A204.1 (cell line): ENCODE results near the gene KLHL1.

Source experiments
- FAIRE-seq: peaks from 2 replicates; lab custom pipeline; 2012; peaks lifted over from hg19 to GRCh38; lab: Jason Lieb, UNC

The KLHL1 gene

DNA sequence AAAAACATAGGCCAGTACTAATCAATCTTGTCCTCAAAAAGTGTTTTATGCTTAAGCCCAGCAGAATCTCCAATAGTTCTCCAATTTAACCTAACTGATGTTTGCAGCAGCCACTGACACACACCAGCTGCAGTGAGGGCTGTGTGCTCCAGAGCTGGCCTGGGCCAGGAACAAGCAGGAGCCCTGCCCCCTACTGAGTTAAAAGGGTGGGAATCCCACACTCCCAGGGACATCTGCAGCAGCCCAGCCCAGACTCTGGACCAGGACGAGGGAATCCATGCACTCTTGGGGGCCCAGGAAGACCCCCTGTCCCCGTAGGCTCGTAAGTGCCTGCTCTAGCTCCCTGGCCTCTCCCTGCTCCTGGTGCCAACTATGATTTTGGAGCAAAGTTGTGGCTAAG lies 92.1 kb downstream of the KLHL1 start:
- FAIRE-seq: no peak

DNA sequence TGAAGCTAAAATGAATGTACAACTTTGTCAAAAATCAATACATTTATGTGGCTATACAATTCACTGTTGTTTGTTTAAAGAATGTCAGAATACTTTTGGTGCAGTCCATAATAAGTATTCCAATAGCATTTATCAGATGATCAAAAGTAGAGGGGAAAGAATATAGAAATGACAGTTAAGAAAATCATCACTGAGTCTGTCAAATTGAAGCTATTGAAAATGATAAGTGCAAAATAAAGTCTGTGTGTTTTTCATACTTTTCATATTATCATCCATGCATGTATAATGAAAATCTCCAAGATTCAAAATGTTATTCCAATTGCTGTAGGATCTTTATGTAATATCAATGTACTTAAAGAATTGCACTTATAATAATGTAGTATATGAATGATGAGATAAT lies 93.9 kb downstream of the KLHL1 start:
- FAIRE-seq: no peak

DNA sequence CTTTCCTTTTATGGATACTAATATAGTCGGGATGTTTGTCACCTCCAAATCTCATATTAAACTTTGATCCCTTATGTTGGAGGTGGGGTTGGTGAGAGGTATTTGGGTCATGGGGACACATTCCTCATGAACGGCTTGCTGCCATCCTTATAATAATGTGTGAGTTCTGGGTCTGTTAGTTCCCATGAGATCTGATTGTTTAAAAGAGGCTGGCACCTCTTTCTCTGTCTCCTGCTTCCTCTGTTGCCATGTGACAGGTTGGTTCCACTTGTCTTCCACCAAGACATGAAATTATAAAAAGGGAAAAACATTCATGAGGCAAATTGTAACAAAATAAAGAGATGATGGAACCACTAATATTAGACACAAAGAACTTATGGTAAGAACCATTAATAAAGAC lies 108.4 kb downstream of the KLHL1 start:
- no peak for FAIRE-seq

DNA sequence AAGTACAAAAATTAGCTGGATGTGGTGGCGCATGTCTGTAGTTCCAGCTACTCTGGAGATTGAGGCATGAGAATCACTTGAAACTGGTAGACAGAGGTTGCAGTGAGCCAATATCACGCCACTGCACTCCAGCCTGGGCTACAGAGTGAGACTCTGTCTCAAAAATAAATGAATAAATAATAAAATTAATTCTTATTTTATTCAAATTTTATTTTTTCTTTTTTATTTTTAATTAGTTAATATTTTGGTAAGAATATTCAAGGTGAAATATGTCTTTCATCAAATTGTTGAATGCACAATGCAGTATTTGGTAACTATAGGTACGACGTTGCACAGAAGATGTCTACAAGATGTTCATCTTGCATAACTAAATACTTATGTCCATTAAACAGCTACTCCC lies 111.2 kb downstream of the KLHL1 start:
- FAIRE-seq: no peak

DNA sequence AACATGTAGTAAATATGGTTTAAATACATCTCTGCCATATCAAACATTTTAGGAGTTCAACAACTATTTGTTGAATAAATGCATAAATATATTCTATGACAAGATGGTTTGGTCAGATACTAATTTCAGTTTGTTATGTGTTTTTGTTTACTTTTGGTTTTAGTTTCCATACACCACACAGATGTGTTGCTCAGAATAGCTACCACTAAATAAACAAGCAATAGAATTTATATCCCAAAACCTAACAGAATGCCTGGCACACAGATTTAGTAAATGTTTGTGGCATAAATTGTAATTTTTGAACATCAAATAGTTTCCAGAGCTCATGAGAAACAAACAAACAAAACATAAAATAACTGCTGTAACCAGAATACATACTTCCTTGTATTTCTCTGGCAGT lies 127.5 kb downstream of the KLHL1 start:
- FAIRE-seq: no peak

DNA sequence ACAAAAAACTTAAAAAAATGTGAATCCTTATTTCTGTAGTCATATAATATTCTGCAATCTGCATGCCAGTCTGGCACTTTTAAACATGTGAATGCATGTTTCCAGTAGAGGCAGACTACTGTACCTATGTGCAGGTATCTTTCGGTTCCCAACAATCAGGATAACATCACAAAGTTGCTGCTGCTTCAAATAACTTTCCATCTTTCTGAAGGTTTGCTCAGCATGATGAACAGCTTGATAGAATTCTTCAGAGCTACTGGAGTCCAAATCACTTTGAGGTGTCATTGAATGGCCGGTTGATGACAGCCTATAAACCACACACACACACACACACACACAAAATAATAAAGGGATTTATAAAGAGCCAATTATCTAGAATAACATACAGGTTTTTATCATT lies 132.8 kb downstream of the KLHL1 start:
- FAIRE-seq: no peak

DNA sequence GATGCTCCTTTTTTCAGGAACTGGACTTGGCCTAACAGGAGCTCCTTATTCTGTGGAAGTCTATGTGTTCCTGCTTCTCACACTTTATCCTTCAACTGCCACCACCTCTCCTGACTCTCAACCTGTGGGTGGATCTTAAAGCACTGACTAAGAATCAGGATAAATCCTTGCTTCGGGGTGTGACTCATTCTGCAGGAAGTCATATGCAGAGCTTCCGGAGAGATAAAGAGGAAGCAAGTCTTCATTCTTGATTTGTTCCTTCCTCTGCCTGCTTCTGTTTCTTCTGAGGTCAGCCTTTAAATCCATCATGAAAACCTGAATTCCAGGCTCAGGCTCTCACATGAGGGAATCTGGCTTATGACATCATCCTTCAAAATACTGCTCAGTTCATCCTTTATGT lies 137.7 kb downstream of the KLHL1 start:
- FAIRE-seq: no peak

DNA sequence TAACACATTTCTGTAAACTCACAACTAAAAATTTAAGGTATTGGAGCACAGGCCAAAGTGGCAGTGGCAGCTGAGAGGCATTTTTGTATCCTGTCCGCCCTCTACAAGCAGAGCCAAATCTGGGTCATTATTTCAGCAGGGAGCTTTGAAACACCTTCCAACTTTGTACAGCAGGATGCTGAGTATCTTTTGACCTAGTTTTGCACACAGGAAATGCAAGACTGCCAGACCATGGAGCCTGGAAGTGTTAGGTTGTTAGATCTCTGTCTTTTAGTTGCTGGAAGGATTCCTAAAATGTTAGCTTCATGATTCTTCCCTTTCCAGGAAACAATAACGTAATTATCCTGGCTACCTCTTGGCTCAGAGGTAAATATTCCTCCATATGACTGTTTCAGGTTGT lies 149.2 kb downstream of the KLHL1 start:
- FAIRE-seq: no peak

DNA sequence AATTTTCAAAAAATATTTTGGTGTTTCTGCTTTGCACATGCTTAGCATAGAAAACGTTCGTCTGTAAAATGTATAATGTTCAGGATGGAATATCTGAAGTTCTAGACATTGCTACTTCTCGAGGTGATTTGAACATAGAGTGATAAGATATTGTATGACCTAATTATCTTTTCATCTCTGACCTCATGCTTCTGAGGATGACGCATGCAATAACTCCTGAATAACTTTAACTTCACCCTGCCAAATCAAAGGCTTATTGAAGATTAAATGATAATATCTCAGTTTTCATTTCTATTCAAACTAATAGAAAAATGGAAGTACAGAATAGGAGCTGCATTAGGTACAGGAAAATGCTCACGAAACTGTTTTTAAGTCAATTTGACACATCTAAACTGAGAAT lies 151.4 kb downstream of the KLHL1 start:
- no peak for FAIRE-seq

DNA sequence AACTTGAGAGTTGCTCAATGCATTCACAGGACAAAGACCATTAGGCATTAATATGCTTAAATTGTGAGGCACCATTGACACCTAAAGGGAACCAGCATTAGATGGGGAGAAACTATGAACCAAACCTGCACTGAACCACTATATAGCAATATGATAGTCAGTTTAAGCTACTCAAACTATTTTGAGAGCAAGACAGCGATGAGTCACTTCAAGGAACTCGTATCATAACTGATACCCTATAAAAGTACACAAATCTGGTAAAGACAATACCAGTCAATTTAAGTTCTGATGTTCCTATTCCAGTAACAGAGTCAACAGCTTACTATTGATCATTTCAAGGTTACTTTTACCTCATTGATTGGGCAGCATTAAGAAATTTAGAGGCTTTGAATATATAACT lies 151.9 kb downstream of the KLHL1 start:
- FAIRE-seq: no peak

DNA sequence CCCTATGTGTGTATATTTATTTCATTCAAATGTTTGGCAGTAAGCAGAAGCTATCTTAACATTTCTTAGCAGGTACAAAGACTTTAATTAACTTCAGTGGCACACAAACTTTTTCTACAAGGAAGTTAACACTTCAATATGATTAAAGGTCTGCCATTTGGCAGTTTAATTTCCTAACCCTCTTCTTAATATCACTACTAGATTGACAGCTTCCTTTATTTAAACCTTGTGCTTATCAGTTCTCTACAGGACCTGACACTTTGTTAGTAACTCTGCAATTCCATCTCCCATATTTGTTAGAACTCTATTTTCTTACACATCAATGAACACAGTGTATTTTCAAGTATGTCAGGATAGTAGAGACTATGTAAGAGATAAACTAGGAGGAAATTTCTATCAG lies 153.0 kb downstream of the KLHL1 start:
- no peak for FAIRE-seq

DNA sequence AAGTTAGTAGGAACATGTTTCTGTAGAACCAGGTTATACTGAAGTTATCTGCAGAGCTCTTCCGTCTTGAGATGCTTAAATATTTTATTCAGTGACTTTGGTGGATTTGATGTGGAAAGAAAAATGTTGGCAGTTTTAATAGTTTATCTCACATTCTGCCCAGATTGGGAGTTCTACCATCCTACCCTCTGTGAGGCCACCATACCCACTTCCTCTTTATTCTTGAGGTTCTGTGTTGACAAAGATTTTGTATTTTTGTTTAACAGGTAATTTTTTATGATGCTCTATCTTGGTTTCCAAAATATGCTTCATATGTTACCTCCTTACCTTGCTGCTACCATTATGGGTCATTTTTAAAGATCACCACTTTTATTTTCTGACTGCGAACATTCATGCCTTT lies 156.8 kb downstream of the KLHL1 start:
- no peak for FAIRE-seq

DNA sequence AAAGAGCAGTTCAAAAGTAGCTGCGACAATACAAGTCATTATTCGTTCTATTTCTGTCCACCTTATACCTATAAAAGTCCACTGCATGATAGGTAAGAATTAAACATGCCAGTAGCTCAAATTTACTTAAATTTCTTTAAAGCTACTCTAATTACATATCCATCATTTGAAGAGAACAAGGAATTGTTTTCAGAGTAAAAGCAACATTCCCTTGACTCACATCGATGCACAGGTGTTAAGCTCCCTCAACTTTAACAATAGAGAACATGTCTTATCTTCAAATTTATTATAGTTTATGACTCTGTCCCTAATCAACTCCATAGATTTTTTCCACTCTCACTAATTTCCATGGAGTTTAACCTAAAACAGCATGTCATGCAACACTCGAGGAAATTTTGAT lies 158.1 kb downstream of the KLHL1 start:
- FAIRE-seq: no peak

DNA sequence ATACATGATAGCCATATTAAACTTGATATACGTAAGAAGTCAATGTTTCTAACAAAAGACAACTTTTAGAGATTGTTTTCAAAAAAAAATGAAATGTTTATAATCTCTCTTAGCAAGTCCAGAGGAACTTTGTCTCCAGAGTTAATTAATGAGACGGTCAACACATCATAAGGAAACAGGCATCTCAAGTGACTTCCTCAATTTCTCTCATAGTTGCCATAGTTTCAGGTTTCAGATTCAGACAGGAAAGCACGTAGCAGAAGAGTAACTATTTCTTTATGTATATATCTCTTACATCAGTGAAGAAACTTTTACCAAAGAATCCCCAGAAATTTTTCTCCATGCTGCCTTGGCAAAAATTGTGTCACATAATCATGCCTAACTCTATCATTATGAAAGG lies 160.2 kb downstream of the KLHL1 start:
- FAIRE-seq: no peak

DNA sequence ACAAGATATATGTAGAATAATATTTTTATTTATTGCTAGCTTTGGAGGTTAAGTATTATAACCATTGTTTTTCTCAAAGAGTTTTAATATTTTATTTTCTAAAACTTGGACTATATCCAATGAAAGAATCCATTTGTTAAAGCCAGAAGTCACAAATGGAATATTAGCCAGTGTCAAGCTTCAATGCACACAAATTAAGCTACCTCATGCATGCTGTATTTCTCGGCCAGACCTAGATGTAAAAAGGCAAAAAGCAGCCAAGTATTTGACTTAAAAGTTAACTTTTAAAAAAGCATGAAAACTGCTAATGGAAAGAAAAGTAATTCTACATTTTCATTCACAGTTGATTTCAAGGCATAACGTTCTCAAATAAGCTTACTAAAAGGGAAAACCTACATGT lies 160.7 kb downstream of the KLHL1 start:
- FAIRE-seq: no peak

DNA sequence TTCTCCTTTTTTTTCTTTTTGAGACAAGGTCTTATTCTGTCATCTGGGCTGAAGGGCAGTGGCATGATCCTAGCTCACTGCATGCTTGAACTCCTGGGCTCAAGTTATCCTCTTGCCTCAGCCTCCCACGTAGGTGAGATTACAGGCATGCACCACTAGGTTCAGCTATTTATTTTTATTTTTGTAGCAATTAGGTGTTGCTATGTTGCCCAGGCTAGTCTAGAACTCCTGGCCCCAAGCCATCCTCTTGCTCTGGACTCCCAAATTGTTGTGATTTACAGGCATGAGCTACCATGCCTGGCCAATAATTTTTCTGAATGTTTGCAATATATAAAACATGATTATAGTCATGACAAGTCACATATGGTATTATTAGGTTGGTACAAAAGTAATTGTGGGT lies 161.7 kb downstream of the KLHL1 start:
- FAIRE-seq: no peak

DNA sequence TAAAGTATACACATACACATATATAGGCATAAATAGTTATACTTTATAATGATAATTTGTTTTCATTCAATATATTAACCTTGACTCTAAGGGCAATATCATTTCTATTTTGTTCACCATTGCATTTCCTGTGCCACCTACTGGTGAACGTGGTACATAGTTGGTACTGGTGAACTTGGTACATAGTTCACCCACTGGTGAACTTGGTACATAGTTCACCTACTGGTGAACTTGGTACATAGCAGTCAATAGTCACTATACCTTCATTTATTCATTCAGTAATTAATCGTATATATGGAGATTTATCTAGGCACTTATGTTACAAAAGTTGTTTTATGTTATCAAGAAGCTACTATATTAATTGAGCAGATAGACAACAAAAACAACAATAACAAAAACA lies 173.2 kb downstream of the KLHL1 start:
- FAIRE-seq: no peak

DNA sequence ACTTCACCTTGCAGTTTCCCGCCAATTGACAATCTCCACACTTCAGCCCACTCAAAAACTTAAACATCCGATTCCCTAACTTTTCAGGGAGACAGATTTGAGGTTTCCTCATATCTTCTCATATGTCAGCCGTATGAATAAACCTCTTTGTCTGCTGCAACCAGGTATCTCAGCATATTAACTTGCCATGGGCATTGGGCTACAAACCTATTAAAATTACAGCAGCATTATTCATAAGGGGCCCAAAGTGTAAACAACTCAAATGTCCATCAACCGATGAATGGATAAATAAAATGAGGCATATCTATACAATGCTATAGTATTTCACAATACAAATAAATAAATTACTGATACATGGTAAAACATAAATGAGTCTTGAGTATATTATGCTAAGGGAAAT lies 180.0 kb downstream of the KLHL1 start:
- no peak for FAIRE-seq

DNA sequence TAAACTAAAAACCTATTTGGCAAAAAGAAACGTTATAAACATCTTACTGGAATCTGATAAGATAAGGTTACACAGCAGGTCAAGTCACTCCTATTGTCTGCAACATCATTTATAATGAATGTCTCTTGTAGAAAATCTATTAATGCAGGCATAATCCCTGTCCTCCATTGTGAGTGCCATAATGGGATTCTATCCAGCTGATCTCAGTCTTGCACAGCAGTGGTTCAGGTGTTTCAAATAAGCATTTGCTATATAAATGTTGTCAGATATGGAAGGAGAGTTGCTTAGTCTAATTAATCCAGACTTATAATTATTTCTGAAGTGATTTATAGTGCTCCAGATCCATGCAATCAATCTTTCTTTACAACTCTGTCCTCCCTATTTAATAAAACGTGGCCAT lies 187.1 kb downstream of the KLHL1 start:
- FAIRE-seq: no peak

DNA sequence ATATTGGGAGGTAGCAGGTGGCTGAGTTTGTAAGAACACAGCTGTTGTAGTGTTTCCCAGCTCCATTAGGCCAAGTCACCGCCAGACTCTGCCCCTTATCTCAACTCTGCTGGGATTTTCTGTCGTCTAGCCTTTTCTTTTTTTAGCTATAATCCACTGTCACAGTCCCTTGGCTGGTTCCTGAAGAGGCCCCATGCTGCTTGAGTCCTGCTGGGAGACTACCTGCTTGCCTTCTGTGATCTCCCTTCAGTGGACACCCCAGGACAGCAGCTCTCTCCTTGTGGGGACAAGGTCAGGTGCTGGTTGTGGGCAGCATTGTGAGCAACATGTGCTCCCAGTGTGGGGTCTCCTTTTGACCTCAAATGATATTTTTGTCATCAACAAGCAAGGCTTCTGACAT lies 195.6 kb downstream of the KLHL1 start:
- no peak for FAIRE-seq

DNA sequence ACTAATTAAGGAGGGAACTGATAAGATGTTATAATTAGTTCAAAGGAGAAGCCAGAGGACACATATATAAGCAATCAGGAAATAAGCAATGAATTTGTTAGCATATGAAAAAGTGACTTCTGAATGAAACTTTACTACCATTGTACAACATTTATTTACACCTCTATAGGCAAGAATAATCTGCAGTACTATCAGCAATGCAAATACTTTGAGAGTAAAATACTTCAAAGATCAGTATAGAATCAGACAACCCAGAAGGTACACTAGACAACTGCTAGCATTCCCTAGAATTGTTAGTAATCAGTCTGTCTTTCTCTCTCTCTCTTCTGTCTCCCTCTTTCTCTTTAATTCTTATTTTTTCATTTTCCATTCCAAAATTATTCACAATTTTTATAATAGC lies 197.5 kb downstream of the KLHL1 start:
- FAIRE-seq: no peak

DNA sequence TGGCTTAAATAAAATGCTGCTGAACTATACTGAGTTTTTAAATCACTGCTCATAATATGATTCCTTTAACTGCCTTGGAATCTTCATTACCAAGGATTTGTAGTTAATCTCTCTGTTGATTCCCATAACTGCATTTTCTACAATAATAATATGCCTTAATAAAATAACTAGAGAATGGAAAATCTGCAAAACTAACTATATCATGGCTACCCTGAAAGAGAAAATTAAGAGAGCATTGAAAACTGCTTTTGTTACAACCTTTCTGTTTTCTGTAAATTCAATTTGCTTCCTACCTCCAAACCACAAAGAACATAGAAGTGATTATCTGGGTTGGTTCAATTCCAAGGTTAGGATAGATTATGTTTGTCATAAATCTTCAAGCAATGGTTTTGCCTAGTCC lies 203.5 kb downstream of the KLHL1 start:
- FAIRE-seq: no peak

DNA sequence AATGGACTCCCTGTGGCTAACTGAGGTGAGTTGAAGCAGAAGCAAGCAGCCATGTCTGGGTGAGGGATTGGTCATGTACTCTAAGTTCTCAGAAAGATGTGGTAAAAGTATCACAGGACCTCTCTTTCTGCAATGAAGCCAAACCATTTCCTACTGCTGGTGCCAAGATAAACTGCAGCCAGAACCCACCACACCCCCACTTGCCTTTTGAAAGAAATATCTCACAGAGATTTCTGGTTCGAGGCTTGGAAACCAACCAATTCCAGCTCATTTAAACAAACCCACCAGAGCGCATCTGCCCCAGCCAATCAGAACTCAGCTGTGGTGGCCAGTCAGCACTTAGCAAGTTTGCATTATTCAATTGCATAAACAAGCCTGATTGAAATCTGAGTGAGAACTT lies 205.2 kb downstream of the KLHL1 start:
- FAIRE-seq: no peak

DNA sequence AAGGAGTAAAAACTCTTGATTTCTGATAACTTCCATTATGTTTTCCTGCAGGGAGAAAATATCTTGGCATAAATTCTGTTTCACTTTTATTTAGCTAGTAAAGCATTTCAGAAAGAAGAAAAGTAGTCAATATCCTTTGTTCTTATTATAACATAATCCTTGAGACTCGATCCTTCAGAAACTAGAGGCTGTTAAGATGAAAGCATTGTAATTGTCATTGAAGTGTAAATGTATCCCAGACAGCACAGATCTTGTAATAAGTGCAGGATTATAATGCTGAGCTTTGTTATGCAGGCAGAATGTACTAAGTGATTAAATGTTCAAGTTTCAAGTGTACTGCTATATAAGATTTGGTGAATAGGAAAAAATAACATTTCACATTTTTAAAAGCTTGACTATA lies 225.8 kb downstream of the KLHL1 start:
- no peak for FAIRE-seq

DNA sequence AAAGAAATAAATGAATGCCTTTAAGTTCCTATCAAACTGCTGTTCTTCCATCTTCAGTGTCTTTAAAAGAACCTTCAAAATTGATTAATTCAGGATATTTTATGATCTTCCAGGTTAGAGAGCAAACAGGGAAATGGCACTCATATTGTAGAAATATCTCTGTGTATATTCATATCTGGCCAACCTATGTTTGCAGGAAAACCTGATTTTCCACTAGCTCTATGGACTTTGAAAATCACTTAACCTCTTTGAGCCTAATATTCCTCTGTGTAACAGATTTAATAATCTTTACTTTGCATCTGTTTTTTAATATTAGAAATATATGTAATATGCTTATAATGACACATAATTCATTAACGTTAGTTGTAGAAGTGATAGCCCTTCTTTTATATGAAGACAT lies 228.3 kb downstream of the KLHL1 start:
- FAIRE-seq: no peak
